SK-MEL-5 (cell line): ENCODE data around the gene KCND2. TPM values are rescaled to one million over a fixed set of nuclear protein-coding genes. Genes with fewer than 3 reads are reported as not detected.
A peak's percentile ranks its signal among the peaks of the same experiment; 100 is the strongest.
"Not testable (repeated sequence)": the region's sequence is repeated elsewhere in the genome, so short reads cannot be mapped to it uniquely, and the experiment has no call there.

ENCODE experiments used
- DNase-seq: peaks from one replicate; pipeline ENCODE4 v3.0.0-alpha.2; 2016; ENCODE audit warnings: low read depth, low spot score
- in situ Hi-C: cut with HindIII; loops from 2 replicates; pipeline ENCODE4 v1.10.0; 2016; ENCODE audit warnings: low sequenced_read_pairs, high pct_unique_total_duplicates, low pct_unique_long_range_greater_than_20kb
- total RNA-seq: library from RNA; depleted of rRNA; stranded (reverse); fragments of >200 nt; shearing (Covaris generic); gene quantifications from 2 replicates; pipeline ENCODE4 v1.2.3, GENCODE V29; 2014

Gene KCND2
- total RNA-seq, 1 experiment from 2014 or later: 0.08 TPM

GRCh38 chr7:120733835-120734234 is 460.9 kb downstream of the KCND2 start:
- in situ Hi-C loops: no loop called here
- no peak for DNase-seq

- in situ Hi-C loops: no loop called here
- no peak for DNase-seq
Measured at GRCh38 chr7:120735791-120736190, 462.8 kb downstream of the KCND2 start.

- no peak for DNase-seq
- in situ Hi-C loops: no loop called here
Measured at GRCh38 chr7:120738816-120739215, 465.8 kb downstream of the KCND2 start.

GRCh38 chr7:120740348-120740747 is 467.4 kb downstream of the KCND2 start:
- peak; percentile 22 for DNase-seq
- in situ Hi-C loops: no loop called here

GRCh38 chr7:120741371-120742042 is 468.5 kb downstream of the KCND2 start:
- in situ Hi-C loops: no loop called here
- no peak for DNase-seq

- in situ Hi-C loops: no loop called here
- DNase-seq: no peak
Measured at GRCh38 chr7:120742372-120742771, 469.4 kb downstream of the KCND2 start.

- DNase-seq: no peak
- in situ Hi-C loops: no loop called here
Measured at GRCh38 chr7:120743128-120743527, 470.2 kb downstream of the KCND2 start.

- in situ Hi-C loops: no loop called here
- DNase-seq: no peak
Measured at GRCh38 chr7:120760050-120760449, 487.1 kb downstream of the KCND2 start.

- DNase-seq: no peak
- in situ Hi-C loops: no loop called here
Measured at GRCh38 chr7:120760851-120761250, 487.9 kb downstream of the KCND2 start.

- no peak for DNase-seq
- in situ Hi-C loops: no loop called here
Measured at GRCh38 chr7:120770206-120770605, 497.2 kb downstream of the KCND2 start.

GRCh38 chr7:120774481-120774880 is 501.5 kb downstream of the KCND2 start:
- no peak for DNase-seq
- in situ Hi-C loops: no loop called here

- in situ Hi-C loops: no loop called here
- no peak for DNase-seq
Measured at GRCh38 chr7:120775755-120776154, 502.8 kb downstream of the KCND2 start.

GRCh38 chr7:120779078-120779477 is 506.1 kb downstream of the KCND2 start:
- DNase-seq, in situ Hi-C loops: not testable (repeated sequence)

- in situ Hi-C loops, DNase-seq: not testable (repeated sequence)
Measured at GRCh38 chr7:120780451-120780850, 507.5 kb downstream of the KCND2 start.

GRCh38 chr7:120780938-120781337 is 508.0 kb downstream of the KCND2 start:
- in situ Hi-C loops: no loop called here
- DNase-seq: no peak

- DNase-seq, in situ Hi-C loops: not testable (repeated sequence)
Measured at GRCh38 chr7:120781924-120782323, 508.9 kb downstream of the KCND2 start.

GRCh38 chr7:120783273-120783672 is 510.3 kb downstream of the KCND2 start:
- DNase-seq: no peak
- in situ Hi-C loops: no loop called here

- in situ Hi-C loops: no loop called here
- DNase-seq: no peak
Measured at GRCh38 chr7:120783721-120784120, 510.7 kb downstream of the KCND2 start.

GRCh38 chr7:120785095-120785494 is 512.1 kb downstream of the KCND2 start:
- no peak for DNase-seq
- in situ Hi-C loops: no loop called here
